Transverse colon (tissue), 4 donors: Measurements from ENCODE around the gene CADM1. TPM values are rescaled to one million over a fixed set of nuclear protein-coding genes. Genes with fewer than 3 reads are reported as not detected.

Source experiments
- DNase-seq: peaks from one replicate; pipeline ENCODE4 v3.0.0-alpha.2; 2019
- H3K27ac ChIP-seq, 4 donors: fragments of 200-600 bp; sonication (generic); 2 replicates each; pipeline ENCODE4 v1.5.1; 2016 to 2018; ENCODE audit warnings: inconsistent platforms in 4 of 4
- H3K27me3 ChIP-seq: fragments of 200-600 bp; sonication (generic); 2 replicates; pipeline ENCODE4 v1.5.1; 2017; ENCODE audit warnings: inconsistent platforms
- H3K36me3 ChIP-seq, 4 donors: fragments of 200-600 bp; sonication (generic); 2 replicates each; pipeline ENCODE4 v1.5.1; 2017 to 2019; ENCODE audit warnings: inconsistent platforms in 4 of 4
- H3K4me1 ChIP-seq, 4 donors: fragments of 200-600 bp; sonication (generic); 2 replicates each; pipeline ENCODE4 v1.5.1; 2017 to 2020; ENCODE audit warnings: inconsistent platforms in 4 of 4
- H3K4me3 ChIP-seq, 4 donors: fragments of 200-600 bp; sonication (generic); 1 replicate in 1 of 4; 2 replicates in 3 of 4; pipeline versions ENCODE4 v1.5.1 to v1.6.1; 2017 to 2019; ENCODE audit warnings: inconsistent platforms in 4 of 4
- H3K9me3 ChIP-seq, 2 donors: fragments of 200-600 bp; sonication (generic); 2 replicates each; pipeline ENCODE4 v1.5.1; 2017 to 2019; ENCODE audit warnings: inconsistent platforms in 2 of 2
- EP300 ChIP-seq: sonication (generic); formaldehyde crosslinking; IDR thresholded peaks from one replicate; pipeline ENCODE4 v1.6.1; 2017; ENCODE audit warnings: antibody characterized with exemption, low read depth
- POLR2A ChIP-seq: fragments of 450-650 bp; IDR thresholded peaks from one replicate; pipeline ENCODE4 v1.6.1; 2016; ENCODE audit warnings: antibody characterized with exemption, mild to moderate bottlenecking, moderate library complexity
- POLR2AphosphoS5 ChIP-seq, 3 donors: sonication (generic); formaldehyde crosslinking; IDR thresholded peaks; one replicate each; pipeline ENCODE4 v1.6.1; 2016; ENCODE audit warnings: antibody characterized with exemption in 3 of 3
- WGBS, 2 donors: methylation state at CpG; one replicate each; pipeline ENCODE4 v1.1.5; 2018; ENCODE audit warnings: low coverage in 1 of 2; 5-methylcytosine and 5-hydroxymethylcytosine counted together
- in situ Hi-C, 4 donors: fragments of 200-750 bp; cut with MboI; loops; one replicate each; pipeline versions ENCODE4 v1.15.0 to v1.15.1; 2017; ENCODE audit warnings: low sequenced_read_pairs in 3 of 4, low pct_ligation_motif_present in 1 of 4, low pct_unique_long_range_greater_than_20kb in 1 of 4
- intact Hi-C: fragments of 100-400 bp; cut with DNase I; formaldehyde crosslinking; loops from one replicate; pipeline ENCODE4 v1.15.1; 2023; ENCODE audit warnings: low total_unique reads
- total RNA-seq, 4 donors: library from RNA; depleted of rRNA; stranded (reverse); fragments of >200 nt; gene quantifications; one replicate each; pipeline ENCODE4 v1.1.0, GENCODE V29; 2016
- TF ChIP-seq, protein P1 (sequence below), 5 experiments: fragments of 200-600 bp in 3 of 5; fragments of 450-650 bp in 2 of 5; sonication (generic) in 3 of 5; IDR thresholded peaks; 1 replicate in 2 of 5; 2 replicates in 3 of 5; pipeline ENCODE4 v1.5.1; 2016 to 2017; ENCODE audit warnings: antibody characterized with exemption in 5 of 5, inconsistent platforms in 3 of 5, mild to moderate bottlenecking in 2 of 5, moderate library complexity in 1 of 5

The CADM1 gene
- total RNA-seq, 4 donors from 2014 or later: 2.8 to 6.4 (median 3.7) TPM

DNA sequence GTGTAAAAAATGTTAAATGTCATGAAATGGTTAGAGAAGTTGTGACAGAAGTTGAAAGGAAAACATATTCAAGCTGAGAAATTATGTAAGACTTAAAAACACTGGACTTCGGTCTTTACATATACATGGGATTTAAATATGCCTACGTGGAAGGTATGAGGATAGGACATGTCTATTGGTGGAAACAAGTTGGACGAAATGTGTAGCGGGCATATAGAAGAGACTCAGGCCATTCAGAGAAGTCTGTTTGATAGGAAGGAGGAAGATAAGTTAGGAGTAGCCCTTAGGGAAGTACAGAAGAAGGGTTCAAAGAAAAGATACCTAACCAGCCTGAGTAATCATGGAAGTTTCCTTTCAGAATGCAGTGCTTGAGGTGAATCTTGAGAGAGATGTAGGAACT is 14.7 kb downstream of the CADM1 start:
- H3K27me3 ChIP-seq: peaks cover 24% of the 10 kb centered on the region
- H3K36me3 ChIP-seq: no peaks in the 10 kb centered on the region
- no peak overlapping the region for H3K4me3 ChIP-seq
- no peaks in the 10 kb centered on the region for H3K9me3 ChIP-seq
- WGBS, 2 donors: 83 to 88% methylated on average over 4 of the region's 4 CpGs
- in situ Hi-C loops: no loop called here
- no peaks in the 10 kb centered on the region for H3K4me1 ChIP-seq
- TF ChIP-seq POLR2AphosphoS5 (IDR thresholded peaks at IDR 0.05) (no peak), EP300 (no peak), POLR2A (no peak)
- TF ChIP-seq, protein P1, sequence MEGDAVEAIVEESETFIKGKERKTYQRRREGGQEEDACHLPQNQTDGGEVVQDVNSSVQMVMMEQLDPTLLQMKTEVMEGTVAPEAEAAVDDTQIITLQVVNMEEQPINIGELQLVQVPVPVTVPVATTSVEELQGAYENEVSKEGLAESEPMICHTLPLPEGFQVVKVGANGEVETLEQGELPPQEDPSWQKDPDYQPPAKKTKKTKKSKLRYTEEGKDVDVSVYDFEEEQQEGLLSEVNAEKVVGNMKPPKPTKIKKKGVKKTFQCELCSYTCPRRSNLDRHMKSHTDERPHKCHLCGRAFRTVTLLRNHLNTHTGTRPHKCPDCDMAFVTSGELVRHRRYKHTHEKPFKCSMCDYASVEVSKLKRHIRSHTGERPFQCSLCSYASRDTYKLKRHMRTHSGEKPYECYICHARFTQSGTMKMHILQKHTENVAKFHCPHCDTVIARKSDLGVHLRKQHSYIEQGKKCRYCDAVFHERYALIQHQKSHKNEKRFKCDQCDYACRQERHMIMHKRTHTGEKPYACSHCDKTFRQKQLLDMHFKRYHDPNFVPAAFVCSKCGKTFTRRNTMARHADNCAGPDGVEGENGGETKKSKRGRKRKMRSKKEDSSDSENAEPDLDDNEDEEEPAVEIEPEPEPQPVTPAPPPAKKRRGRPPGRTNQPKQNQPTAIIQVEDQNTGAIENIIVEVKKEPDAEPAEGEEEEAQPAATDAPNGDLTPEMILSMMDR (IDR thresholded peaks at IDR 0.05): no peak
- DNase-seq: no peak
- H3K27ac ChIP-seq: no peak overlapping the region
- intact Hi-C loops: no loop called here

DNA sequence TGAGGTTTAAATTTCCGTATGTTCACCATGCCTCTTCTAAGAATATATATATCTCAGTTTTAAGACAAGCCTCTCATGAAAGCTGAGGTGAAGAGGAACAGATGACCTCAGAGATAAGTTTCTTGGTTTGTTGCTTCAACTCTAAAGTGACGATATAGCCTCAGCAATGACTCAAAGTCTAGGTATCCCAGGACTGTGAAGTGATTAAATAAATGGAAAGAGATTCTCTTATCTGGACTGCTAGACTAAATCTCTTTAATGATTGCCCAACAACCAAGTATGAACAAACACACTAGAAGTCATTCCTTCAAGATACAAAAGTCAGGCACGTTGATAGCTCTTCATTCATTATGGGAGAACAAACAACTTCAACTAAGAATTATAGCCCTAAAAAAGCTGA is 15.3 kb downstream of the CADM1 start:
- no peak overlapping the region for H3K27ac ChIP-seq
- DNase-seq: no peak
- in situ Hi-C loops: no loop called here

DNA sequence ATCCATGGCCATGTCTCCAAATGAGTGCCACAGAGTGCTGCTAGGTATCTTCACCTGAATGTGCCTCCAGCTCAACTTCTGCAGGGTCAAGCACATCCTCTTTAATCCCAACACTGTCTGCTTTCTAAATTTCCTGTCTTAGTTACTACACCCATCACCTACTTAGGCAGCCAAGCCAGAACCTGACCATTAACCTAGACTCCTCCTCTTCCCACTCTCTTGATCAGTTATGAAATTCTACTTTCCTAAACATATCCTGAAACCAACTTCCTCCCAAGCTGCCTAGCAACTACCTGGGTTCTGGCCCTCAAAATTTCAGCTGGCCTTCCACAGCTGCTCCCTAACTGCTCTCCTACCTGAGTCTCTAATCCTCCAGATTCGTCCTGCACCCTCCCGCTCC is 22.7 kb downstream of the CADM1 start:
- 90 to 93% methylated on average over 2 of the region's 2 CpGs for WGBS, 2 donors
- Histone ChIP-seq H3K4me3 (no peak overlapping the region), H3K36me3 (no peaks in the 10 kb centered on the region), H3K27ac (no peak overlapping the region), H3K9me3 (no peaks in the 10 kb centered on the region), H3K27me3 (peaks cover 7% of the 10 kb centered on the region), H3K4me1 (no peaks in the 10 kb centered on the region)
- TF ChIP-seq POLR2A (no peak), EP300 (no peak)
- in situ Hi-C loops: no loop called here
- intact Hi-C loops: no loop called here
- DNase-seq: no peak

More for the DNA sequence above, 15.3 kb downstream of the CADM1 start:
- Histone ChIP-seq H3K4me1 (no peaks in the 10 kb centered on the region), H3K9me3 (no peaks in the 10 kb centered on the region), H3K27me3 (peaks cover 20% of the 10 kb centered on the region), H3K4me3 (no peak overlapping the region), H3K36me3 (no peaks in the 10 kb centered on the region)
- TF ChIP-seq POLR2AphosphoS5 (IDR thresholded peaks at IDR 0.05) (no peak), POLR2A (no peak), EP300 (no peak)
- TF ChIP-seq, protein P1 (IDR thresholded peaks at IDR 0.05): no peak
- WGBS, 2 donors: 67 to 73% methylated on average over 3 of the region's 3 CpGs
- intact Hi-C loops: no loop called here

DNA sequence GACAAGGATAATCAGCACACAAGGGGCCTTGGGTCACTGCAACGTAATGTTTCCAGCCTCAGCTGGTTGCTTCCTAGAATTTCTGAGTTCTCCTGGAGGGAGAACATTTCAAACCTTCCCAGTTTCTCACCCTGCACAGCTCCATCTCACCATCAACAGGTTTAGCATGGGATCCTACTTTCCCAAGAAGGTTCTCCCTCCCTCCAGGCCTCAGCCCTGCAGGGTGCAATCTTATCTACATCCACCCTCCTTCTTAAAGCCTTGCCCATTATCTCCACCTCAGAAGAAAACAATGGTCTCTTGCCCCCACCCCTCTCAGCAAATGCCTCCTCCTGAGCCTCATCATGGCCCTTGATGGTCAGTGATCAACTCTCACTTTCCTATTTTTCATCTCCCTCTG is 23.6 kb downstream of the CADM1 start:
- no peaks in the 10 kb centered on the region for H3K27me3 ChIP-seq
- in situ Hi-C loops (no loop called here), intact Hi-C loops (no loop called here)
- TF ChIP-seq, protein P1 (IDR thresholded peaks at IDR 0.05): no peak
- TF ChIP-seq POLR2AphosphoS5 (IDR thresholded peaks at IDR 0.05) (no peak), POLR2A (no peak), EP300 (no peak)
- 71% methylated on average over 1 of the region's 1 CpG; no CpG with 5 or more reads in 1 of the 2 donors for WGBS, 2 donors
- DNase-seq: no peak
- no peaks in the 10 kb centered on the region for H3K9me3 ChIP-seq
- no peaks in the 10 kb centered on the region for H3K4me1 ChIP-seq
- H3K4me3 ChIP-seq: no peak overlapping the region
- no peak overlapping the region for H3K27ac ChIP-seq
- H3K36me3 ChIP-seq: no peaks in the 10 kb centered on the region

DNA sequence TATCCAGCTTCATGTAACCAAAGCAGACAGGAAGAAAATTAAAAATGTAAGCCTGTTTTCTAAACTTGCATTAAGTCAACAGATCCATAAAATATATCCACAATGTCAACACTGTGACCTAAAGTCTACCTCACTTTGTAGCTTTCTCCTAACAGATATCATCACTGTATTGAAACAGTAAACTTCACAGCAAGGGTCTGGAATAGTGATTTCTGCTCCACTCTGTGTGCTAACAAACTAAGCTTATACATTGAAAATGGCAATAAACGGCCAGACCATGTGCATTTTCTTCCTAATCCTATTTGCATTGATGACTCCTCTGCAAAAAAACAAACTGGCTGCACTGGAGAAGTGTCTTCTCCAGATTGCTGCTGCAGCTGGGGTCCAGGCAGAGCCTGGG is 26.8 kb downstream of the CADM1 start:
- Histone ChIP-seq H3K27ac (no peak overlapping the region), H3K36me3 (no peaks in the 10 kb centered on the region), H3K27me3 (no peaks in the 10 kb centered on the region), H3K4me1 (no peaks in the 10 kb centered on the region), H3K9me3 (no peaks in the 10 kb centered on the region), H3K4me3 (no peak overlapping the region)
- WGBS, 2 donors: 14 to 25% methylated on average over 1 of the region's 1 CpG
- intact Hi-C loops (no loop called here), in situ Hi-C loops (no loop called here)
- DNase-seq: no peak
- TF ChIP-seq, protein P1 (IDR thresholded peaks at IDR 0.05): no peak
- TF ChIP-seq EP300 (no peak), POLR2A (no peak), POLR2AphosphoS5 (IDR thresholded peaks at IDR 0.05) (no peak)
